Measurements from ENCODE around the gene SMG6. TPM values are rescaled to one million over a fixed set of nuclear protein-coding genes. Genes with fewer than 3 reads are reported as not detected.
A peak's percentile ranks its signal among the peaks of the same experiment; 100 is the strongest.

SMG6 gene
- total RNA-seq, 1 donor from 2014 or later = 47.7 TPM

- Mint-ChIP-seq H3K27me3 (peaks cover 18% of the 10 kb centered on the region), H3K9me3 (ENCODE audit: low read depth) (no peaks in the 10 kb centered on the region), H3K27ac (peak within 1 kb of the TSS; percentile 89), H3K36me3 (ENCODE audit: insufficient read depth) (no peaks in the 10 kb centered on the region), H3K4me1 (ENCODE audit: low read depth) (no peaks in the 10 kb centered on the region), H3K4me3 (ENCODE audit: low read depth) (peak within 1 kb of the TSS; percentile 81)
- peak; percentile 41 for DNase-seq (ENCODE audit: low spot score, unreplicated experiment)
- no peak for TF ChIP-seq CTCF (IDR thresholded peaks at IDR 0.05; ENCODE audit: unreplicated experiment)
Observed at GRCh38 chr17:2025220-2025621, 278.4 kb downstream of the SMG6 start, which contains the start of gene RTN4RL1. Gene RTN4RL1, minus strand, starts transcription at chr17:2025334. Its CDS starts 469 bp downstream, at chr17:2024865.

- no peak for DNase-seq (ENCODE audit: low spot score, unreplicated experiment)
- Mint-ChIP-seq H3K27me3 (peaks cover 23% of the 10 kb centered on the region), H3K4me1 (ENCODE audit: low read depth) (no peaks in the 10 kb centered on the region), H3K9me3 (ENCODE audit: low read depth) (no peaks in the 10 kb centered on the region), H3K36me3 (ENCODE audit: insufficient read depth) (no peaks in the 10 kb centered on the region), H3K27ac (no peak overlapping the region), H3K4me3 (ENCODE audit: low read depth) (peak overlapping the region; percentile 81)
- TF ChIP-seq CTCF (IDR thresholded peaks at IDR 0.05; ENCODE audit: unreplicated experiment) = no peak
Observed at GRCh38 chr17:2024572-2025219, 278.9 kb downstream of the SMG6 start.

GRCh38 chr17:2023692-2024571 is 279.7 kb downstream of the SMG6 start:
- H3K27me3 Mint-ChIP-seq = peaks cover 29% of the 10 kb centered on the region
- DNase-seq (ENCODE audit: low spot score, unreplicated experiment) = peak; percentile 64
- H3K36me3 Mint-ChIP-seq (ENCODE audit: insufficient read depth) = no peaks in the 10 kb centered on the region
- peak overlapping the region; percentile 81 for H3K4me3 Mint-ChIP-seq (ENCODE audit: low read depth)
- H3K27ac Mint-ChIP-seq = no peak overlapping the region
- peaks cover 5% of the 10 kb centered on the region for H3K4me1 Mint-ChIP-seq (ENCODE audit: low read depth)
- TF ChIP-seq CTCF (IDR thresholded peaks at IDR 0.05; ENCODE audit: unreplicated experiment) = peak; percentile 17
- H3K9me3 Mint-ChIP-seq (ENCODE audit: low read depth) = no peaks in the 10 kb centered on the region

- peak overlapping the region; percentile 56 for H3K4me3 Mint-ChIP-seq (ENCODE audit: low read depth)
- H3K27me3 Mint-ChIP-seq = peaks cover 29% of the 10 kb centered on the region
- no peak for DNase-seq (ENCODE audit: low spot score, unreplicated experiment)
- H3K36me3 Mint-ChIP-seq (ENCODE audit: insufficient read depth) = no peaks in the 10 kb centered on the region
- TF ChIP-seq CTCF (IDR thresholded peaks at IDR 0.05; ENCODE audit: unreplicated experiment) = no peak
- H3K27ac Mint-ChIP-seq = no peak overlapping the region
- no peaks in the 10 kb centered on the region for H3K9me3 Mint-ChIP-seq (ENCODE audit: low read depth)
- peaks cover 9% of the 10 kb centered on the region for H3K4me1 Mint-ChIP-seq (ENCODE audit: low read depth)
Observed at GRCh38 chr17:2023256-2023655, 280.3 kb downstream of the SMG6 start.

- Mint-ChIP-seq H3K36me3 (ENCODE audit: insufficient read depth) (no peaks in the 10 kb centered on the region), H3K4me3 (ENCODE audit: low read depth) (peak overlapping the region; percentile 26), H3K27me3 (peaks cover 31% of the 10 kb centered on the region), H3K4me1 (ENCODE audit: low read depth) (peaks cover 14% of the 10 kb centered on the region), H3K27ac (no peak overlapping the region), H3K9me3 (ENCODE audit: low read depth) (no peaks in the 10 kb centered on the region)
- DNase-seq (ENCODE audit: low spot score, unreplicated experiment) = no peak
- no peak for TF ChIP-seq CTCF (IDR thresholded peaks at IDR 0.05; ENCODE audit: unreplicated experiment)
Observed at GRCh38 chr17:2022647-2023240, 280.8 kb downstream of the SMG6 start.
